ENCODE measurements around the gene PRIMA1.

- no peak for TF ChIP-seq CTCF (IDR thresholded peaks at IDR 0.05)
- TF ChIP-seq POLR2A (IDR thresholded peaks at IDR 0.05) = no peak
- no peak for TF ChIP-seq POLR2AphosphoS5 (IDR thresholded peaks at IDR 0.05)
These were observed 54.7 kb downstream of the PRIMA1 start for GRCh38 chr14:93733631-93734030.

Measured in stomach (tissue), 4 donors.